GM12801 (cell line): Measurements from ENCODE around the gene IL36G.

Source experiments
- CTCF ChIP-seq: IDR thresholded peaks from one replicate; pipeline ENCODE4 v1.5.1; 2011; ENCODE audit warnings: control low read depth; ENCODE audit not compliant: insufficient read length; ENCODE audit errors: extremely low read depth

The IL36G gene

DNA sequence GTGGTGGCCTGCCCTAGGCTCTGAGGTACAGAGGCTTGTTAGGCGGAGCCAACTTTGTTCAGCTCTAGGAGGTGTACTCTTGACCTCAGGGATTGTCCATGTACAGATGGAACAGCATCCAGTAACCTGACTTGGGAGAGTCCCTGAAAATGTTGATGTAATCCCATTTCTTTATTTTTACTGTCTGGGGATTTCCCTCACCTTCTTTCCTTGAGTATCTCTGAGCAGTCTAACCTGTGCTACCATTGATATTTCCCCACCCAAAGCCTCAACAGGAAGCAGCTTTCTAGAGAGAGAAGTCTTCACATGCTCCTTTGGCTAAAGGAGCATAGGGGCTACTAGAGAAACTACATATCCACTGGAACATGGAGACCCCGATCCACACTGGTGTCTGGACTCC is 37.8 kb downstream of the IL36G start:
- TF ChIP-seq CTCF = no peak

DNA sequence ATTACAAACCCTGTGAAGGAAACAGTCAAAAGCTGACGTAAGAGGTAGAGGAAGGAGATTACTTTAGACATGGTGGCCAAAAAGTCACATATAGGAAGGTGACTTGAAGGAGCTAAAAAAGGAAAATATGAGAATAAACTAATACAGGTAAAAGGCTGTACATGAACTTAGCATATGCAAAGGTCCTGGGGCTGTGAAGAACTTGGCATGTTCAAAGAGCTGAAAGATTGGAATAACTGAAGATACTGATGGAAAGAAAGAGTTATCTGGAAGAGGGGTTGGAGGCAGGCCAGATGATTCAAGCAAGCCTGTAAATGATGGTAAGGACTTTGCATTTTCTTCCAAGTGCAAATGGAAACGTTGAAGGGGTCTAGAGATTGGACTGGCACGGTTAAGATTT is 40.7 kb downstream of the IL36G start:
- TF ChIP-seq CTCF = no peak

DNA sequence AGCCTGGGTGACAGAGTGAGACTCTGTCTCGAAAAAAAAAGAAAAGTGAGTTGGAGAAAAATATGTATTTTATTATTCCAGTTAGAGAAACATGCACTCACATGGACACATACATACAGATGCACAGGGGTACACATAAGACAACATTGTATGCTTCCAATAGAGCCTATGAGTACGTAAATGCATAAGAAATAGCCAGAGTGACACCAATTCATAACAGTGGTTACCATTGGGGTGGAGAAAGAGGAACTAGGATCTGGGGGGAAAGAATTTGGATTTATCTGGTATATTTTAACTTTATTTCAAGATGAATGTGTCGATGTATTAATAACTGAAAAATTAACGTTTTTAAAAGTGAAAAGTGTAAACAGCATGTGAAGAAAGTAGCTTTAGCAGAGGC is 43.5 kb downstream of the IL36G start:
- TF ChIP-seq CTCF = no peak

DNA sequence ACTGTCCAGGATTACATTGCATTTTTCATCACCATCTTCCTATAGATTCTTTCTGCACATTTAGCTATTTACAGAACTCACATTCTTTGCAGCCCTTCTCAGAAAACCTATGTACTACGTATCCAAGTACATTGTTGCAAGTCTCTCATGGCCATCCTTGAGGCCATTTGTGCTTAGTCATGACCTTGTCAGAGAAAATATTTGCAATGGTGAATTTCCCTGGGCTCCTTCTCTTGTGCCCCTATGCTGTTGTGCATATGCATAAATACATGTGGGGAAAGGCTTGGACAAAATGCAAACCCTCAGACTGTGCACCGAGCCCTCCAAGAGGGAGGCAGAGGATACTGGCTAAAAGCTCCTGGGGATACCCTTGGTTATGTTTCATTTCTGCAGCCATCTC is 47.0 kb downstream of the IL36G start:
- no peak for TF ChIP-seq CTCF

- TF ChIP-seq CTCF = no peak
These were observed 47.9 kb downstream of the IL36G start for GRCh38 chr2:113025737-113026136.

DNA sequence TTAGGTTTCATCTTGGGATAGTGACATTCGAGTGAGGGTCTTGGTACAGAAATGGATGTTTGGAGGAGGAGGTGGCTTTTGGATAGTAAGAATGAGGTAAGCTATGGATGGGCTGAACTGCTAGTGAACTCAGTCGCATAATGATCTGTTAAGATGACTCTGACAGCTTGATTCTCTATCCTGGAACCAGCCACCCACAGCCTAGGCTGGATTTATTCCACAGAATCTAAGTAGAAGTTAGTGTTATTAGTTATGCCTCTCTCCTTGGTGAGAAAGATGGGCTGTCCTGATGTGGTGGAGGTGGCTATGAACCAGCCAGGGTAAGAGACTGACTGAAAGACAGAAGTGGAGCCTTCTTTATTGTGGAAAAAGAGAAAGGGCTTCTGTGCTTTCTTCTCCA is 49.9 kb downstream of the IL36G start:
- no peak for TF ChIP-seq CTCF

GRCh38 chr2:113028112-113028511 is 50.3 kb downstream of the IL36G start:
- TF ChIP-seq CTCF = no peak

DNA sequence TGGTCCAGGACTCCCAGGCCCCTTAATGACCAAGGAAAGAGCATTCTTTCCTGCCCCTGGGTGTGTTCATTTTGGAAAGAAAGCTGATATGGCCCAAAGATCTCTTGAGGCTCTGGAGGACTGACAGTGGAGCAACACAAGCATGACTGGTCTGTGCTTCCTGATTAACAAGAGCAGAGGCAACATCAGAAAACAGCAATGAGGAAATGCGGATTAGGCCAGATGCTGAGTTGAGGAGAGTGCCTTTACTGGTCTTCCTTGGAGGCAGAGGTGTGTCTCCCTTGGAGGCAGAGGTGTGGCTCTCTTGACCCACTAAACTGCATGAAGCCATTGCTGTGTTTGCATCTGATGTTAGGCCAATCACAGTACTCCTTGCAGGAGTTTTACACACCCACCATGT is 54.9 kb downstream of the IL36G start:
- no peak for TF ChIP-seq CTCF
